IPS DF 6.9 (cell line): ENCODE results near the gene SERTAD2.

ENCODE experiments used
- DNase-seq: peaks from one replicate; pipeline ENCODE4 v3.0.0-alpha.2; 2013; ENCODE audit warnings: low read depth, low spot score
- H3K27ac ChIP-seq: one replicate; pipeline ENCODE4 v1.5.1; 2013; ENCODE audit warnings: low read length, control low read depth
- H3K27me3 ChIP-seq: 2 replicates; pipeline ENCODE4 v1.6.1; 2013; ENCODE audit warnings: mild to moderate bottlenecking, low read length; ENCODE audit not compliant: control insufficient read depth, insufficient read depth
- H3K36me3 ChIP-seq: 2 replicates; pipeline ENCODE4 v1.6.1; 2013; ENCODE audit warnings: low read length; ENCODE audit not compliant: control insufficient read depth, insufficient read depth
- H3K4me1 ChIP-seq: 2 replicates; pipeline ENCODE4 v1.6.1; 2013; ENCODE audit warnings: low read length; ENCODE audit not compliant: control insufficient read depth, insufficient read depth
- H3K4me3 ChIP-seq: 2 replicates; pipeline ENCODE4 v1.5.1; 2013; ENCODE audit warnings: mild to moderate bottlenecking, low read length
- H3K9me3 ChIP-seq: 2 replicates; pipeline ENCODE4 v1.6.1; 2013; ENCODE audit warnings: low read length, inconsistent platforms; ENCODE audit not compliant: control insufficient read depth, insufficient read depth
- WGBS: extraction: QIAGEN DNeasy Blood & Tissue Kit; methylation state at CpG from one replicate; pipeline ENCODE4 v1.1.7; 2013; ENCODE audit warnings: mixed read lengths, missing lambda C conversion rate; ENCODE audit not compliant: insufficient read length, insufficient coverage; 5-methylcytosine and 5-hydroxymethylcytosine counted together

Gene SERTAD2

GRCh38 chr2:64649013-64649484, 4.7 kb downstream of the SERTAD2 start:
- H3K27ac ChIP-seq, result no peak overlapping the region
- WGBS, result no CpG with 5 or more reads among the region's 6 CpGs
- H3K9me3 ChIP-seq, result no peaks in the 10 kb centered on the region
- H3K36me3 ChIP-seq, result no peaks in the 10 kb centered on the region
- DNase-seq, result no peak
- peaks cover 1% of the 10 kb centered on the region; the same call in 1 of the 2 replicates for H3K27me3 ChIP-seq
- H3K4me3 ChIP-seq, result no peak overlapping the region
- H3K4me1 ChIP-seq, result peaks cover 2% of the 10 kb centered on the region; the same call in 1 of the 2 replicates

- Histone ChIP-seq H3K27me3 (peaks cover 3% of the 10 kb centered on the region; the same call in 1 of the 2 replicates), H3K27ac (no peak overlapping the region), H3K4me1 (peaks cover 8% of the 10 kb centered on the region), H3K4me3 (no peak overlapping the region), H3K9me3 (no peaks in the 10 kb centered on the region), H3K36me3 (no peaks in the 10 kb centered on the region)
- no peak for DNase-seq
- WGBS, result 100% methylated on average over 1 of the region's 9 CpGs
Measured at GRCh38 chr2:64646007-64646880, 7.5 kb downstream of the SERTAD2 start.

DNA sequence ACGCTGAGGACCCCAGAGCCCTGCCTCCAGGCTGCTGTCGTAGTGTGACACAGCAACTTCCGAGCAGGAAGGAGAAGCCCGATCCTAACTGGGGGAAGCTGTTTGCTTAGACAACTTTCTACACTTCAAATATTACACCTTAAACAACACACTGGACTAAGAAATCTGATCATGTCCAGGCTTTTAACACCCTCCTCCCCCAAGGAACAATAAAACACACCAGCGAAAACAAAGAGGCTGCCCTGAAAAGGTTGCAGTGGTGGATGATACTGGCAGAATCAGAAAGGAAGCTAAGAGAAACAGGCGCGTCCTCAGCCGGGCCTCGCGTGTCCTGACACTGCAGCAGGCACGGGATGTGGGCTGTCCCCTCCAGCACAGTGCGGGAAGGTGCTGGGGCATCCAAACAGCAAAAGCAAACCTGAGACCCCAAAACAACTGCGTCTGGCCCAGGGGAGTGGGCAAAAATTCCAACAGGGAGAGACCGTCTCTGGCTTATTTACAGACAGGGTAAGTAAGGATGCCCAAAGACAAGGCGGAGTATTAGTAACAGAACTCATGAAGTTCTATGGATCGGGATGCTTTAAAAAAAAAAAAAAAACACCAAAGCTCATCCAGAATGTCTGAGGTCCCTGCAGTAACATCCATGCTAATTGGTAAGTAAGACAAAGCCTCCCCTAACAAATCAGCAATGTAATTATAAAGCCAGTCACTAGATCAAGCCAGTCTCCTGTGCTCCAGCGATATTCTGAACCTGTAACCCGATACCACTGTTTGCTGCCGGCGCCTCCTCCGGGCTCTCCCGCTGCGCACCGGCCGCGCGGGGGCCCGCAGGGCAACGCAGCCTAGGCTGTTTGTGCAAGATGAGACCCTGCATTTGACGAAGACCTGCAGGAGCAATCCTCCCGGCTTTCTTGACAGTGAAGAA, 9.0 kb downstream of the SERTAD2 start:
- no CpG with 5 or more reads among the region's 31 CpGs for WGBS
- no peaks in the 10 kb centered on the region for H3K9me3 ChIP-seq
- H3K36me3 ChIP-seq, result no peaks in the 10 kb centered on the region
- no peak overlapping the region for H3K27ac ChIP-seq
- H3K27me3 ChIP-seq, result peaks cover 3% of the 10 kb centered on the region; the same call in 1 of the 2 replicates
- no peak for DNase-seq
- H3K4me1 ChIP-seq, result peaks cover 11% of the 10 kb centered on the region
- H3K4me3 ChIP-seq, result peak overlapping the region; percentile 15; the same call in 1 of the 2 replicates

DNA sequence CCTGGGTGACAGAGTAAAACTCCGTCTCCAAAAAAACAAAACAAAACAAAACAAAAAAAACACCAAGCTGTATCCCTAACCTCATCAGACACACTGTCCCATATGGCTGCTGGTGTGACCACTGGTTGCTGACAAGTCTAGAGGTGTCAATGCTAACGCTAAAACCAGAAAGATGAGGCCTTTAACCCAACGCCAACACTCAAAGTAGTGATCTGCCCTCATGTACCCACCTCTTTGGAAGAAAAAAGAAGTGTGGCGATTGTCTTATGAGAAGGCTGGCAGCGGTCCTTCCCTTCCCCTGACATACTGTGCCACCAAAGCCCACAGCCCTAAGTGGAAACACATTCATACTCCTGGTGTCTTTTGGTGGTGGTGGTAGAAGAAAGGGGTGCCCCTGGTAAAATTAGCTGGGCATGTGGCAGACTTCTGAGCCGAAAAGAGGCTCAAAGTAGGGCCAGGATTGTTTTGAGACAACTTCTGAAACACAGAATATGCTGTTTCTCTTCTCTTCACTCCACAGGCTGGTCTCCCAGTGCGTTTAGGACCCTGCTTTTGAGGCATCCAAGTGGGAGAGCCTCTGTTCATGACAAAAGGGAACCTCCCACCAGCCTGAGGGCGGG, 9.8 kb downstream of the SERTAD2 start:
- DNase-seq, result no peak
- no CpG with 5 or more reads among the region's 8 CpGs for WGBS
- Histone ChIP-seq H3K4me1 (peaks cover 9% of the 10 kb centered on the region), H3K36me3 (no peaks in the 10 kb centered on the region), H3K27me3 (peaks cover 3% of the 10 kb centered on the region; the same call in 1 of the 2 replicates), H3K9me3 (no peaks in the 10 kb centered on the region), H3K27ac (no peak overlapping the region), H3K4me3 (no peak overlapping the region; the same call in 1 of the 2 replicates)

DNA sequence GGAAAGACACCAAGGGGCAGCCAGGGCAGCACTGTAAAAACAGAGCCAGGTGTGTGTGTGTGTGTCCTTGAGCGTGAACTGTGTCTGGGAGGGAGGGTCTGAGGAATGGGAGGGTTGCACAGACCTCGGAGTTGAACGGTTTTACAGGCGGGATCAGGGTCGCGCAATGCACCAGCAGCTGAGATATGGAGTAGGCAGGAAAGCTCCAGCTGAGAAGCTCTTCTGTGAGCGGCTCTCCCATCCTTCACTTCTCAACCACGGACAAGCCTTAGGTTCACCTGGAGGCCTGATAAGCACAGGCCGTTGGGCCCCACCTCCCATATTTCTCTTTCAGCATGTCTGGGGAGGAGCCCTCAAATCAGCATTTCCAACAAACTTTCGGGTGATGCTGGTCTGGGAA, 12.1 kb downstream of the SERTAD2 start:
- Histone ChIP-seq H3K27ac (no peak overlapping the region), H3K4me1 (peaks cover 9% of the 10 kb centered on the region), H3K36me3 (no peaks in the 10 kb centered on the region), H3K9me3 (no peaks in the 10 kb centered on the region), H3K27me3 (peaks cover 3% of the 10 kb centered on the region; the same call in 1 of the 2 replicates), H3K4me3 (no peak overlapping the region)
- WGBS, result no CpG with 5 or more reads among the region's 10 CpGs
- no peak for DNase-seq

- no CpG with 5 or more reads among the region's 12 CpGs for WGBS
- H3K4me1 ChIP-seq, result peaks cover 9% of the 10 kb centered on the region
Measured at GRCh38 chr2:64640153-64641044, 13.3 kb downstream of the SERTAD2 start.

GRCh38 chr2:64639691-64640090, 14.0 kb downstream of the SERTAD2 start:
- Histone ChIP-seq H3K4me1 (peaks cover 9% of the 10 kb centered on the region), H3K9me3 (no peaks in the 10 kb centered on the region), H3K27me3 (peaks cover 3% of the 10 kb centered on the region; the same call in 1 of the 2 replicates), H3K27ac (no peak overlapping the region), H3K4me3 (no peak overlapping the region), H3K36me3 (0 out of 2 replicates have a peak, but pooled peaks cover 6% of the 10 kb centered on the region)
- DNase-seq, result no peak
- no CpG with 5 or more reads among the region's 2 CpGs for WGBS

More at GRCh38 chr2:64640153-64641044, 13.3 kb downstream of the SERTAD2 start:
- Histone ChIP-seq H3K27me3 (peaks cover 3% of the 10 kb centered on the region; the same call in 1 of the 2 replicates), H3K4me3 (no peak overlapping the region), H3K9me3 (no peaks in the 10 kb centered on the region), H3K27ac (no peak overlapping the region), H3K36me3 (0 out of 2 replicates have a peak, but pooled peaks cover 6% of the 10 kb centered on the region)
- no peak for DNase-seq

DNA sequence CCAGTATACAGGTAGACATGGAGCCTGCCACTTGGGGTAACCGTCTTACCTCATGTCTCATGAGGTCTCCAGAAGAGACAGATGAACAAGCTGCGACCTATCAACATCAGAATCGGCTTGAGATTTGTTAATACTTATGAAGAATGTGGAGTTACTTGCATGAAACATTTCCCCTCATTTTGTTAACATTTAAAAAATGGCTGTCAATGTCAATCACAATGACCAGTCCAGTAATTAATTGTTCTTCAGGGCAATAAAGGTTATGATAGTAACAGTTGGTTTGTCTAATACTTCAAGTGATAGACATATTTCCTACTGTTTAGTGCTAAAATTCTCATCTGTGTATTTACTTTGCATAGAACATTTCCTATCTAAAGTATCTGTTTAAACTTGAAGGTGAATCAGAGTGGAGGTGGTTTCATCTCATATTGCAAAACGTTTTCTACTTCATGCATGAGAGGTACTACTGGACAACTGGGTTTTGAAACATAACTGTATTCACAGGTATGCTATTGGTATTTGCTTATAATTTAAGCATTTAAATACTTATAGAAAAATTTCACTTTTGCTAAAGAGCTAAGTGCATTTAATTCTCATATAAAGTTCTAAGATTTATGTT, 15.1 kb downstream of the SERTAD2 start:
- no peak overlapping the region for H3K4me3 ChIP-seq
- no peak overlapping the region for H3K27ac ChIP-seq
- H3K9me3 ChIP-seq, result no peaks in the 10 kb centered on the region
- no CpG with 5 or more reads among the region's 4 CpGs for WGBS
- H3K36me3 ChIP-seq, result 0 out of 2 replicates have a peak, but pooled peaks cover 6% of the 10 kb centered on the region
- DNase-seq, result no peak
- peaks cover 3% of the 10 kb centered on the region; the same call in 1 of the 2 replicates for H3K27me3 ChIP-seq
- peaks cover 6% of the 10 kb centered on the region for H3K4me1 ChIP-seq

GRCh38 chr2:64637931-64638330, 15.8 kb downstream of the SERTAD2 start:
- no peaks in the 10 kb centered on the region for H3K9me3 ChIP-seq
- no peak overlapping the region for H3K27ac ChIP-seq
- H3K36me3 ChIP-seq, result 0 out of 2 replicates have a peak, but pooled peaks cover 6% of the 10 kb centered on the region
- no peaks in the 10 kb centered on the region; the same call in 1 of the 2 replicates for H3K27me3 ChIP-seq
- DNase-seq, result no peak
- no CpG with 5 or more reads among the region's 5 CpGs for WGBS
- no peak overlapping the region for H3K4me3 ChIP-seq
- H3K4me1 ChIP-seq, result peaks cover 3% of the 10 kb centered on the region
